Prostate gland (tissue), 2 donors: Measurements from ENCODE around the gene TMEM253.

Experiments used
- CTCF ChIP-seq, 4 experiments: fragments of 200-600 bp in 2 of 4; fragments of 450-650 bp in 2 of 4; sonication (generic) in 2 of 4; IDR thresholded peaks; 1 replicate in 3 of 4; 2 replicates in 1 of 4; pipeline ENCODE4 v1.5.1; 2016 to 2019; ENCODE audit warnings: antibody characterized with exemption in 4 of 4, mild to moderate bottlenecking in 2 of 4, moderate library complexity in 2 of 4
- POLR2A ChIP-seq: fragments of 450-650 bp; IDR thresholded peaks from one replicate; pipeline ENCODE4 v1.6.1; 2016; ENCODE audit warnings: antibody characterized with exemption, mild to moderate bottlenecking
- POLR2AphosphoS5 ChIP-seq: sonication (generic); formaldehyde crosslinking; IDR thresholded peaks from one replicate; pipeline ENCODE4 v1.6.1; 2017; ENCODE audit warnings: antibody characterized with exemption

GRCh38 chr14:21093018-21093417 is 7.8 kb upstream of the TMEM253 start:
- no peak for TF ChIP-seq CTCF (IDR thresholded peaks at IDR 0.05)
- no peak for TF ChIP-seq POLR2AphosphoS5
- no peak for TF ChIP-seq POLR2A
